CD4-positive, alpha-beta T cell treated with Interleukin-2 at 100 ng/mL for 4 hours (primary cell): Measurements from ENCODE around the gene DSEL.

Source experiments
- DNase-seq: peaks from one replicate; pipeline ENCODE4 v3.0.0-alpha.2; 2020; ENCODE audit warnings: low spot score

The DSEL gene

GRCh38 chr18:67500522-67501205 is 15.9 kb downstream of the DSEL start:
- no peak for DNase-seq

- DNase-seq: no peak
Observed at GRCh38 chr18:67496469-67496868, 20.1 kb downstream of the DSEL start.

GRCh38 chr18:67486534-67486933 is 30.0 kb downstream of the DSEL start:
- no peak for DNase-seq

- DNase-seq: no peak
Observed at GRCh38 chr18:67485655-67486054, 30.9 kb downstream of the DSEL start.

GRCh38 chr18:67484458-67484857 is 32.1 kb downstream of the DSEL start:
- no peak for DNase-seq

- no peak for DNase-seq
Observed at GRCh38 chr18:67483952-67484351, 32.6 kb downstream of the DSEL start.

- no peak for DNase-seq
Observed at GRCh38 chr18:67483237-67483636, 33.3 kb downstream of the DSEL start.

- DNase-seq: no peak
Observed at GRCh38 chr18:67478249-67478648, 38.3 kb downstream of the DSEL start.

GRCh38 chr18:67477522-67477921 is 39.0 kb downstream of the DSEL start:
- DNase-seq: no peak

- DNase-seq: no peak
Observed at GRCh38 chr18:67476585-67476984, 39.9 kb downstream of the DSEL start.

- no peak for DNase-seq
Observed at GRCh38 chr18:67475673-67476072, 40.8 kb downstream of the DSEL start.

- DNase-seq: no peak
Observed at GRCh38 chr18:67468038-67468437, 48.5 kb downstream of the DSEL start.

GRCh38 chr18:67467188-67467587 is 49.3 kb downstream of the DSEL start:
- no peak for DNase-seq

- no peak for DNase-seq
Observed at GRCh38 chr18:67464499-67464898, 52.0 kb downstream of the DSEL start.

- DNase-seq: no peak
Observed at GRCh38 chr18:67463829-67464228, 52.7 kb downstream of the DSEL start.

GRCh38 chr18:67456711-67457110 is 59.8 kb downstream of the DSEL start:
- no peak for DNase-seq
